ENCODE measurements around the gene CAMK2A. TPM values are rescaled to one million over a fixed set of nuclear protein-coding genes. Genes with fewer than 3 reads are reported as not detected.

Gene CAMK2A
- total RNA-seq, 6 experiments from 2014 or later = 0.09 to 0.64 (median 0.18) TPM

- Mint-ChIP-seq H3K9me3 (no peaks in the 10 kb centered on the region), H3K36me3 (ENCODE audit: low read depth) (no peaks in the 10 kb centered on the region), H3K4me3 (no peak overlapping the region), H3K27me3 (ENCODE audit: insufficient read depth) (peaks cover 3% of the 10 kb centered on the region), H3K27ac (no peak overlapping the region), H3K4me1 (ENCODE audit: low read depth) (no peaks in the 10 kb centered on the region)
- no peak for TF ChIP-seq CTCF (IDR thresholded peaks at IDR 0.05)
- DNase-seq = no peak
Measured at GRCh38 chr5:150329881-150330876, 40.6 kb upstream of the CAMK2A start.

- no peak overlapping the region for H3K4me3 Mint-ChIP-seq
- TF ChIP-seq CTCF (IDR thresholded peaks at IDR 0.05) = no peak
- peaks cover 3% of the 10 kb centered on the region for H3K27me3 Mint-ChIP-seq (ENCODE audit: insufficient read depth)
- H3K27ac Mint-ChIP-seq = no peak overlapping the region
- no peak for DNase-seq
- H3K4me1 Mint-ChIP-seq (ENCODE audit: low read depth) = no peaks in the 10 kb centered on the region
- no peaks in the 10 kb centered on the region for H3K36me3 Mint-ChIP-seq (ENCODE audit: low read depth)
- H3K9me3 Mint-ChIP-seq = no peaks in the 10 kb centered on the region
Measured at GRCh38 chr5:150329038-150329437, 39.5 kb upstream of the CAMK2A start.

GRCh38 chr5:150328515-150328914 is 38.9 kb upstream of the CAMK2A start:
- no peaks in the 10 kb centered on the region for H3K9me3 Mint-ChIP-seq
- H3K27ac Mint-ChIP-seq = no peak overlapping the region
- peaks cover 3% of the 10 kb centered on the region for H3K27me3 Mint-ChIP-seq (ENCODE audit: insufficient read depth)
- no peak for DNase-seq
- no peaks in the 10 kb centered on the region for H3K36me3 Mint-ChIP-seq (ENCODE audit: low read depth)
- TF ChIP-seq CTCF (IDR thresholded peaks at IDR 0.05) = no peak
- H3K4me1 Mint-ChIP-seq (ENCODE audit: low read depth) = no peaks in the 10 kb centered on the region
- H3K4me3 Mint-ChIP-seq = no peak overlapping the region

- Mint-ChIP-seq H3K27ac (no peak overlapping the region), H3K9me3 (no peaks in the 10 kb centered on the region), H3K36me3 (ENCODE audit: low read depth) (no peaks in the 10 kb centered on the region), H3K4me1 (ENCODE audit: low read depth) (peaks cover 3% of the 10 kb centered on the region), H3K4me3 (no peak overlapping the region), H3K27me3 (ENCODE audit: insufficient read depth) (peaks cover 3% of the 10 kb centered on the region)
- TF ChIP-seq CTCF (IDR thresholded peaks at IDR 0.05) = no peak
- DNase-seq = no peak
Measured at GRCh38 chr5:150327139-150327538, 37.6 kb upstream of the CAMK2A start.

GRCh38 chr5:150326707-150327106 is 37.1 kb upstream of the CAMK2A start:
- peaks cover 3% of the 10 kb centered on the region; the same call in 1 of the 2 replicates for H3K27me3 Mint-ChIP-seq (ENCODE audit: insufficient read depth)

More at GRCh38 chr5:150326707-150327106, 37.1 kb upstream of the CAMK2A start:
- no peak for DNase-seq
- Mint-ChIP-seq H3K9me3 (no peaks in the 10 kb centered on the region), H3K27ac (no peak overlapping the region), H3K4me3 (no peak overlapping the region), H3K4me1 (ENCODE audit: low read depth) (peaks cover 8% of the 10 kb centered on the region), H3K36me3 (ENCODE audit: low read depth) (no peaks in the 10 kb centered on the region)
- TF ChIP-seq CTCF (IDR thresholded peaks at IDR 0.05) = no peak

All from HFFc6 (cell line).